Measurements from ENCODE around the gene HIRIP3.

HIRIP3 gene

GRCh38 chr16:30002614-30003346, 7.4 kb upstream of the HIRIP3 start:
- Histone ChIP-seq H3K27ac (no peak overlapping the region; the same call in 1 of the 2 replicates), H3K4me3 (ENCODE audit: low read depth, low read length) (no peak overlapping the region)
- DNase-seq = no peak

GRCh38 chr16:30000735-30001631, 5.6 kb upstream of the HIRIP3 start:
- Histone ChIP-seq H3K9me3 (ENCODE audit: severe bottlenecking) (no peaks in the 10 kb centered on the region), H3K27ac (no peak overlapping the region), H3K4me3 (ENCODE audit: low read depth, low read length) (no peak overlapping the region), H3K27me3 (ENCODE audit: insufficient read depth, low read depth, severe bottlenecking) (no peaks in the 10 kb centered on the region), H3K36me3 (peaks cover 44% of the 10 kb centered on the region)
- no peak for TF ChIP-seq CTCF (IDR thresholded peaks at IDR 0.05; ENCODE audit: low read depth, low read length)
- no peak for DNase-seq

More at GRCh38 chr16:30002614-30003346, 7.4 kb upstream of the HIRIP3 start:
- TF ChIP-seq CTCF (IDR thresholded peaks at IDR 0.05; ENCODE audit: low read depth, low read length) = no peak
- no peaks in the 10 kb centered on the region for H3K27me3 ChIP-seq (ENCODE audit: insufficient read depth, low read depth, severe bottlenecking)
- peaks cover 41% of the 10 kb centered on the region for H3K36me3 ChIP-seq
- no peaks in the 10 kb centered on the region for H3K9me3 ChIP-seq (ENCODE audit: severe bottlenecking)

GRCh38 chr16:29999605-30000004, 4.2 kb upstream of the HIRIP3 start:
- H3K27me3 ChIP-seq (ENCODE audit: insufficient read depth, low read depth, severe bottlenecking) = no peaks in the 10 kb centered on the region
- DNase-seq = no peak
- no peaks in the 10 kb centered on the region for H3K9me3 ChIP-seq (ENCODE audit: severe bottlenecking)
- H3K27ac ChIP-seq = no peak overlapping the region
- no peak for TF ChIP-seq CTCF (IDR thresholded peaks at IDR 0.05; ENCODE audit: low read depth, low read length)
- peaks cover 46% of the 10 kb centered on the region for H3K36me3 ChIP-seq
- no peak overlapping the region for H3K4me3 ChIP-seq (ENCODE audit: low read depth, low read length)

GRCh38 chr16:29996766-29997250, 1.4 kb upstream of the HIRIP3 start:
- peak overlapping the region; percentile 100 for H3K27ac ChIP-seq
- peak overlapping the region; percentile 77 for H3K4me3 ChIP-seq (ENCODE audit: low read depth, low read length)
- H3K9me3 ChIP-seq (ENCODE audit: severe bottlenecking) = no peaks in the 10 kb centered on the region
- H3K36me3 ChIP-seq = peaks cover 55% of the 10 kb centered on the region
- no peak for DNase-seq
- no peak for TF ChIP-seq CTCF (IDR thresholded peaks at IDR 0.05; ENCODE audit: low read depth, low read length)
- H3K27me3 ChIP-seq (ENCODE audit: insufficient read depth, low read depth, severe bottlenecking) = no peaks in the 10 kb centered on the region

GRCh38 chr16:29995911-29996765, 721 bp upstream of the HIRIP3 start, which contains the start of gene INO80E:
Gene INO80E (plus strand): TSS chr16:29996241. CDS start chr16:29996311, 70 bp downstream.
- Histone ChIP-seq H3K27me3 (ENCODE audit: insufficient read depth, low read depth, severe bottlenecking) (no peaks in the 10 kb centered on the region), H3K9me3 (ENCODE audit: severe bottlenecking) (no peaks in the 10 kb centered on the region), H3K4me3 (ENCODE audit: low read depth, low read length) (peak within 1 kb of the TSS; percentile 77), H3K36me3 (peaks cover 56% of the 10 kb centered on the region), H3K27ac (peak within 1 kb of the TSS; percentile 100)
- peak; percentile 99 for DNase-seq
- no peak for TF ChIP-seq CTCF (IDR thresholded peaks at IDR 0.05; ENCODE audit: low read depth, low read length)
